ENCODE results near the gene MED23. TPM values are rescaled to one million over a fixed set of nuclear protein-coding genes. Genes with fewer than 3 reads are reported as not detected.

The MED23 gene
- total RNA-seq, 1 experiment from 2014 or later: 18.1 TPM

DNA sequence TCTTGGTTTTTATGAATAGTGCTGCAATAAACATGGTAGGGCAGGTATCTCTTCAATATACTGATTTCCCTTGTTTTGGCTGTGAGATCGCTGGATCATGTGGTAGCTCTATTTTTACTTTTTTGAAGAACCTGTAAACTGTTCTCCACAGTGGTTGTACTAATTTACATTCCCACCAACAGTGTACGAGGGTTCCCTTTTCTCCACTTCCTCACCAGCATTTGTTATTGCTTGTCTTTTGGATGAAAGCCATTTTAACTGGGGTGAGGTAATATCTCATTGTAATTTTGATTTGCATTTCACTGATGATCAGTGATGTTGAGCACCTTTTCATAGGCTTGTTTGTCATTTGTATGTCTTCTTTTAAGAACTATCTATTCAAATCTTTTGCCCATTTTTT lies 63.0 kb downstream of the MED23 start:
- no peak overlapping the region for H3K27ac ChIP-seq (ENCODE audit: low read length)
- H3K4me1 ChIP-seq (ENCODE audit: insufficient read depth, low read length): no peaks in the 10 kb centered on the region
- H4K20me1 ChIP-seq (ENCODE audit: low read length): no peaks in the 10 kb centered on the region
- DNase-seq: no peak
- ATAC-seq: no peak
- intact Hi-C loops (cut with micrococcal nuclease): no loop called here
- no peaks in the 10 kb centered on the region for H3K9me3 ChIP-seq (ENCODE audit: low read length)
- no peak overlapping the region for H3K4me3 ChIP-seq (ENCODE audit: low read length)
- no peaks in the 10 kb centered on the region for H3K36me3 ChIP-seq (ENCODE audit: low read depth, low read length)
- BruUV-seq (replicated peaks): no TSS peak
- H3K79me2 ChIP-seq (ENCODE audit: low read length): no peaks in the 10 kb centered on the region
- H3F3A ChIP-seq (ENCODE audit: low read length, unreplicated experiment): no peaks in the 10 kb centered on the region
- H2AFZ ChIP-seq (ENCODE audit: low read length): no peak overlapping the region
- H3K27me3 ChIP-seq (ENCODE audit: low read length): no peaks in the 10 kb centered on the region
- TF ChIP-seq, protein P1, sequence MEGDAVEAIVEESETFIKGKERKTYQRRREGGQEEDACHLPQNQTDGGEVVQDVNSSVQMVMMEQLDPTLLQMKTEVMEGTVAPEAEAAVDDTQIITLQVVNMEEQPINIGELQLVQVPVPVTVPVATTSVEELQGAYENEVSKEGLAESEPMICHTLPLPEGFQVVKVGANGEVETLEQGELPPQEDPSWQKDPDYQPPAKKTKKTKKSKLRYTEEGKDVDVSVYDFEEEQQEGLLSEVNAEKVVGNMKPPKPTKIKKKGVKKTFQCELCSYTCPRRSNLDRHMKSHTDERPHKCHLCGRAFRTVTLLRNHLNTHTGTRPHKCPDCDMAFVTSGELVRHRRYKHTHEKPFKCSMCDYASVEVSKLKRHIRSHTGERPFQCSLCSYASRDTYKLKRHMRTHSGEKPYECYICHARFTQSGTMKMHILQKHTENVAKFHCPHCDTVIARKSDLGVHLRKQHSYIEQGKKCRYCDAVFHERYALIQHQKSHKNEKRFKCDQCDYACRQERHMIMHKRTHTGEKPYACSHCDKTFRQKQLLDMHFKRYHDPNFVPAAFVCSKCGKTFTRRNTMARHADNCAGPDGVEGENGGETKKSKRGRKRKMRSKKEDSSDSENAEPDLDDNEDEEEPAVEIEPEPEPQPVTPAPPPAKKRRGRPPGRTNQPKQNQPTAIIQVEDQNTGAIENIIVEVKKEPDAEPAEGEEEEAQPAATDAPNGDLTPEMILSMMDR (conservative IDR thresholded peaks at IDR 0.05; ENCODE audit: low read depth, low read length): no peak
- TF ChIP-seq EZH2 (IDR thresholded peaks at IDR 0.05; ENCODE audit: low read length, unreplicated experiment) (no peak), EZH2phosphoT487 (IDR thresholded peaks at IDR 0.05; ENCODE audit: borderline replicate concordance, low read length) (no peak)
- no peaks in the 10 kb centered on the region for H3K9me2 ChIP-seq (replicated peaks; ENCODE audit: low read length)
- ChIA-PET POLR2A (ENCODE audit: unreplicated experiment) (no interaction called here), CTCF (no interaction called here)
- H3K9ac ChIP-seq (ENCODE audit: low read length): no peak overlapping the region
- H3K4me2 ChIP-seq (ENCODE audit: low read length): no peak overlapping the region

GRCh38 chr6:131561925-131562707 lies 65.9 kb downstream of the MED23 start:
- no peak overlapping the region for H3K4me2 ChIP-seq (ENCODE audit: low read length)
- no TSS peak for BruUV-seq (replicated peaks)
- ATAC-seq (no peak), DNase-seq (no peak)
- ChIA-PET POLR2A (ENCODE audit: unreplicated experiment) (no interaction called here), CTCF (no interaction called here)
- no peak for TF ChIP-seq EZH2phosphoT487 (IDR thresholded peaks at IDR 0.05; ENCODE audit: borderline replicate concordance, low read length)
- TF ChIP-seq EZH2 (IDR thresholded peaks at IDR 0.05; ENCODE audit: low read length, unreplicated experiment): no peak
- TF ChIP-seq, protein P1 (conservative IDR thresholded peaks at IDR 0.05; ENCODE audit: low read depth, low read length): no peak
- H3K79me2 ChIP-seq (ENCODE audit: low read length): no peaks in the 10 kb centered on the region
- no peak overlapping the region for H2AFZ ChIP-seq (ENCODE audit: low read length)
- H4K20me1 ChIP-seq (ENCODE audit: low read length): no peaks in the 10 kb centered on the region
- H3K27me3 ChIP-seq (ENCODE audit: low read length): no peaks in the 10 kb centered on the region
- H3K9ac ChIP-seq (ENCODE audit: low read length): no peak overlapping the region
- intact Hi-C loops (cut with micrococcal nuclease): no loop called here
- H3K9me2 ChIP-seq (replicated peaks; ENCODE audit: low read length): no peaks in the 10 kb centered on the region
- no peaks in the 10 kb centered on the region for H3K4me1 ChIP-seq (ENCODE audit: insufficient read depth, low read length)
- no peaks in the 10 kb centered on the region for H3K9me3 ChIP-seq (ENCODE audit: low read length)
- no peak overlapping the region for H3K4me3 ChIP-seq (ENCODE audit: low read length)
- no peak overlapping the region for H3K27ac ChIP-seq (ENCODE audit: low read length)
- no peaks in the 10 kb centered on the region for H3F3A ChIP-seq (ENCODE audit: low read length, unreplicated experiment)
- no peaks in the 10 kb centered on the region for H3K36me3 ChIP-seq (ENCODE audit: low read depth, low read length)

DNA sequence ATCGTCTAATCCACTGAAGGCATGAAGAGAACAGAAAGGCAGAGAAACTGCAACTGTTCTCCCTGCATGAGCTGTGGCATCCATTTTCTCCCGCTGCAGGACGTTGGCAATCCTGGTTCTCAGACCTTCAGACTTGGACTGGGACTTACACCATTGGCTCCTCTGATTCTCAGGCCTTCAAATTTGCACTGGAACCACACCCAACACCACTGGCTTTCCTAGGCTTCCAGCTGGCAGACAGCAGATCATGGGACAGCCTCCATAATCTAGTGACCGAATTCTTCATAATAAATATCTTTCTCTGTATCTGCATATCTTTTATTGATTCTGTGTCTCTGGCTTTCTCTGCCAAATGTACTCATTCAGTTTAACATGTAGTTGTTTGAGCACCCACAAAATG lies 69.1 kb downstream of the MED23 start:
- intact Hi-C loops (cut with micrococcal nuclease): no loop called here
- Histone ChIP-seq H3K27ac (ENCODE audit: low read length) (no peak overlapping the region), H3K4me2 (ENCODE audit: low read length) (no peak overlapping the region), H3K9ac (ENCODE audit: low read length) (no peak overlapping the region), H3K36me3 (ENCODE audit: low read depth, low read length) (no peaks in the 10 kb centered on the region), H3K4me3 (ENCODE audit: low read length) (no peak overlapping the region), H4K20me1 (ENCODE audit: low read length) (no peaks in the 10 kb centered on the region), H3K79me2 (ENCODE audit: low read length) (no peaks in the 10 kb centered on the region), H3F3A (ENCODE audit: low read length, unreplicated experiment) (no peaks in the 10 kb centered on the region), H2AFZ (ENCODE audit: low read length) (no peak overlapping the region), H3K4me1 (ENCODE audit: insufficient read depth, low read length) (no peaks in the 10 kb centered on the region), H3K27me3 (ENCODE audit: low read length) (no peaks in the 10 kb centered on the region), H3K9me3 (ENCODE audit: low read length) (no peaks in the 10 kb centered on the region), H3K9me2 (replicated peaks; ENCODE audit: low read length) (no peaks in the 10 kb centered on the region)
- ChIA-PET CTCF (no interaction called here), POLR2A (ENCODE audit: unreplicated experiment) (no interaction called here)
- ATAC-seq (no peak), DNase-seq (no peak)
- no TSS peak for BruUV-seq (replicated peaks)
- TF ChIP-seq, protein P1 (conservative IDR thresholded peaks at IDR 0.05; ENCODE audit: low read depth, low read length): no peak
- TF ChIP-seq EZH2phosphoT487 (IDR thresholded peaks at IDR 0.05; ENCODE audit: borderline replicate concordance, low read length) (no peak), EZH2 (IDR thresholded peaks at IDR 0.05; ENCODE audit: low read length, unreplicated experiment) (no peak)

Measured in PC-3 (cell line).